Measurements from ENCODE around the gene NFATC3. TPM values are rescaled to one million over a fixed set of nuclear protein-coding genes. Genes with fewer than 3 reads are reported as not detected.

The NFATC3 gene
- total and polyA plus RNA-seq, 2 of the 8 experiments (the other 6 are each of a cell fraction or from before 2014, with no cell fraction given): 17.6 to 34.5 TPM

GRCh38 chr16:68194251-68194650, 109.1 kb downstream of the NFATC3 start:
- no peak overlapping the region for H2BK5ac ChIP-seq (ENCODE audit: low read depth, low read length)
- DNase-seq (ENCODE audit: low read depth in 1 of 2, low spot score in 2 of 2) (no peak), FAIRE-seq (no peak)
- CTCF ChIA-PET (ENCODE audit: partially characterized antibody): interaction anchor here (1.4 kb wide), 1 partner anchor 36 kb away, joined by 5 read pairs; no protein-coding TSS in a partner anchor
- no peak overlapping the region for H4K91ac ChIP-seq (replicated peaks; ENCODE audit: insufficient read length, low read length)
- H3K9ac ChIP-seq (replicated peaks in 1 of 4; ENCODE audit: extremely low read depth in 1 of 4, low read depth in 3 of 4, low read length in 3 of 4): no peak overlapping the region
- no peak overlapping the region for H3K27ac ChIP-seq (ENCODE audit: low read depth, low read length)
- no peaks in the 10 kb centered on the region for H4K20me1 ChIP-seq (replicated peaks in 1 of 2; ENCODE audit: control insufficient read depth in 1 of 2, insufficient read depth in 2 of 2, low read length in 2 of 2)
- no peak overlapping the region for H3K18ac ChIP-seq (ENCODE audit: extremely low read depth, low read length)
- 92% methylated on average over 3 of the region's 3 CpGs; no CpG with 5 or more reads in 1 of the 2 experiments for WGBS, 2 experiments (ENCODE audit: extremely low coverage in 1 of 2, insufficient coverage in 1 of 2, insufficient read length in 1 of 2, insufficient replicate concordance in 2 of 2, low coverage in 1 of 2, low lambda C conversion rate in 2 of 2, missing lambda C conversion rate in 1 of 2)
- no peak overlapping the region for H3K14ac ChIP-seq (ENCODE audit: insufficient read length)
- no peak overlapping the region for H4K5ac ChIP-seq (ENCODE audit: insufficient read length, low read depth, low read length)
- H3K9me3 ChIP-seq (ENCODE audit: insufficient read depth in 2 of 2, low read depth in 1 of 2, low read length in 1 of 2): no peaks in the 10 kb centered on the region
- no peak overlapping the region for H4K8ac ChIP-seq (ENCODE audit: extremely low read depth, insufficient read depth, low read length)
- H3K79me2 ChIP-seq (ENCODE audit: control insufficient read depth in 1 of 2, insufficient read depth in 2 of 2, low read length in 2 of 2): no peaks in the 10 kb centered on the region
- H3K4me3 ChIP-seq (ENCODE audit: extremely low read depth in 1 of 4, insufficient read depth in 2 of 4, low read depth in 3 of 4, low read length in 4 of 4): no peak overlapping the region
- H2BK15ac ChIP-seq (ENCODE audit: low read length): no peak overlapping the region
- H3K4me2 ChIP-seq (ENCODE audit: insufficient read depth in 1 of 2, low read depth in 2 of 2, low read length in 2 of 2): no peak overlapping the region
- no peak overlapping the region for H2AFZ ChIP-seq (ENCODE audit: low read length)
- H3K23me2 ChIP-seq (ENCODE audit: low read depth, low read length): no peaks in the 10 kb centered on the region
- no peak overlapping the region for H2AK5ac ChIP-seq (ENCODE audit: low read depth, low read length)
- peaks cover 9 to 13% (median 12%) of the 10 kb centered on the region in 4 experiments for H3K36me3 ChIP-seq (ENCODE audit: control insufficient read depth in 2 of 4, insufficient read depth in 4 of 4, low read length in 3 of 4)
- no peak overlapping the region for H2BK120ac ChIP-seq (replicated peaks; ENCODE audit: low read depth, low read length)
- TF ChIP-seq CBX8 (IDR thresholded peaks at IDR 0.05; ENCODE audit: borderline replicate concordance, low read depth, low read length): no peak
- no peak for TF ChIP-seq FOSL1 (IDR thresholded peaks at IDR 0.05; ENCODE audit: insufficient read depth, low read depth, low read length)
- no peak for TF ChIP-seq JUN (IDR thresholded peaks at IDR 0.05; ENCODE audit: low read depth, low read length)
- no peak for TF ChIP-seq CHD1 (IDR thresholded peaks at IDR 0.05; ENCODE audit: low read depth, low read length)
- TF ChIP-seq KDM1A (IDR thresholded peaks at IDR 0.05; ENCODE audit: borderline replicate concordance, low read length): no peak
- no peak for TF ChIP-seq SIX5 (IDR thresholded peaks at IDR 0.05; ENCODE audit: low read depth, low read length)
- TF ChIP-seq KDM5A (IDR thresholded peaks at IDR 0.05; ENCODE audit: low read length): no peak
- no peak for TF ChIP-seq CHD2 (IDR thresholded peaks at IDR 0.05; ENCODE audit: low read length)
- H3K23ac ChIP-seq (ENCODE audit: insufficient read length): no peak overlapping the region
- no peaks in the 10 kb centered on the region for H3K27me3 ChIP-seq (replicated peaks in 1 of 4; ENCODE audit: control insufficient read depth in 3 of 4, extremely low read depth in 1 of 4, insufficient read depth in 3 of 4, low read length in 3 of 4)
- no peaks in the 10 kb centered on the region for H3K4me1 ChIP-seq (replicated peaks in 1 of 4; ENCODE audit: control insufficient read depth in 3 of 4, insufficient read depth in 4 of 4, low read length in 3 of 4)
- H3K79me1 ChIP-seq (ENCODE audit: low read depth, low read length): no peaks in the 10 kb centered on the region; the same call in 1 of the 2 replicates
- POLR2A ChIA-PET (ENCODE audit: partially characterized antibody): no interaction called here
- no peak overlapping the region for H3K56ac ChIP-seq (replicated peaks; ENCODE audit: insufficient read length, low read depth, low read length)
- no peak overlapping the region for H2BK12ac ChIP-seq (ENCODE audit: low read depth, low read length)
- H3K4ac ChIP-seq (replicated peaks; ENCODE audit: insufficient read length, low read depth, low read length): no peak overlapping the region
- H2BK20ac ChIP-seq (ENCODE audit: low read length): no peak overlapping the region

All from H1 (cell line).